SU-DHL-6 (cell line): ENCODE data around the gene ZNF567.

Experiments
- H2AFZ ChIP-seq: fragments of 200-600 bp; sonication (generic); 2 replicates; pipeline ENCODE4 v1.6.1; 2014; ENCODE audit warnings: low read depth, mild to moderate bottlenecking, moderate library complexity, mixed read lengths, antibody characterized with exemption, low read length; ENCODE audit not compliant: severe bottlenecking
- H3F3A ChIP-seq: fragments of 200-600 bp; shearing (Covaris generic); 2 replicates; pipeline ENCODE4 v1.6.0; 2016; ENCODE audit warnings: antibody characterized with exemption, mild to moderate bottlenecking; ENCODE audit not compliant: insufficient read depth
- H3K27ac ChIP-seq: fragments of 200-600 bp; sonication (generic); 2 replicates; pipeline ENCODE4 v1.5.1; 2016; ENCODE audit warnings: low read depth, mild to moderate bottlenecking, low read length, moderate library complexity, mixed read lengths
- H3K27me3 ChIP-seq: fragments of 200-600 bp; sonication (generic), shearing (Covaris generic); 2 replicates; pipeline ENCODE4 v1.6.0; 2014; ENCODE audit warnings: mild to moderate bottlenecking, low read length
- H3K36me3 ChIP-seq: fragments of 200-600 bp; sonication (generic); 2 replicates; pipeline ENCODE4 v1.6.1; 2014; ENCODE audit warnings: mild to moderate bottlenecking, low read length, mixed read lengths
- H3K4me2 ChIP-seq: fragments of 300-600, 200-600 bp; shearing (Covaris generic), sonication (generic); 2 replicates; pipeline ENCODE4 v1.6.0; 2014; ENCODE audit warnings: low read length, low read depth, mild to moderate bottlenecking; ENCODE audit not compliant: poor library complexity, severe bottlenecking
- H3K4me3 ChIP-seq: fragments of 200-600 bp; sonication (generic); 2 replicates; pipeline ENCODE4 v1.5.1; 2014; ENCODE audit warnings: antibody characterized with exemption, low read length, mild to moderate bottlenecking, mixed read lengths; ENCODE audit not compliant: insufficient read depth, poor library complexity, severe bottlenecking
- H3K79me2 ChIP-seq: fragments of 200-600 bp; sonication (generic); 2 replicates; pipeline ENCODE4 v1.6.1; 2014; ENCODE audit warnings: mild to moderate bottlenecking, low read length, moderate library complexity; ENCODE audit not compliant: insufficient read depth
- H3K9ac ChIP-seq: fragments of 200-600 bp; sonication (generic); 2 replicates; pipeline ENCODE4 v1.7.0; 2014; ENCODE audit warnings: mild to moderate bottlenecking, low read length
- H3K9me2 ChIP-seq: fragments of 200-600 bp; sonication (generic); replicated peaks from 2 replicates; pipeline ENCODE4 v1.6.1; 2014; ENCODE audit warnings: low read length; ENCODE audit not compliant: insufficient read depth
- H3K9me3 ChIP-seq: fragments of 200-600 bp; sonication (generic); 2 replicates; pipeline ENCODE4 v1.6.1; 2014; ENCODE audit warnings: low read length, mixed read lengths; ENCODE audit not compliant: insufficient read depth
- H4K20me1 ChIP-seq: fragments of 200-600 bp; sonication (generic); 2 replicates; pipeline ENCODE4 v1.6.1; 2014; ENCODE audit warnings: low read depth, mild to moderate bottlenecking, antibody characterized with exemption, low read length, moderate library complexity, mixed read lengths
- CTCF ChIP-seq: fragments of 200-600 bp; sonication (generic); IDR thresholded peaks from one replicate; pipeline ENCODE4 v1.5.1; 2017; ENCODE audit warnings: antibody characterized with exemption, mild to moderate bottlenecking, low read length, moderate library complexity; ENCODE audit not compliant: insufficient read depth, poor library complexity, severe bottlenecking
- EZH2phosphoT487 ChIP-seq: fragments of 200-600 bp; sonication (generic), shearing (Covaris generic); conservative IDR thresholded peaks from 2 replicates; pipeline ENCODE4 v1.6.1; 2018; ENCODE audit warnings: mild to moderate bottlenecking, antibody characterized with exemption, low read length, moderate library complexity, mixed read lengths

The ZNF567 gene

GRCh38 chr19:36685835-36686234, 1.6 kb upstream of the ZNF567 start:
- no peaks in the 10 kb centered on the region for H3K27me3 ChIP-seq
- H2AFZ ChIP-seq, result no peak overlapping the region
- H4K20me1 ChIP-seq, result no peaks in the 10 kb centered on the region
- peak overlapping the region; percentile 76 for H3K4me2 ChIP-seq
- no peaks in the 10 kb centered on the region for H3K9me3 ChIP-seq
- H3K79me2 ChIP-seq, result peaks cover 33% of the 10 kb centered on the region
- peaks cover 29% of the 10 kb centered on the region for H3K36me3 ChIP-seq
- no peak for TF ChIP-seq CTCF
- TF ChIP-seq EZH2phosphoT487, result no peak
- no peaks in the 10 kb centered on the region for H3K9me2 ChIP-seq
- H3K9ac ChIP-seq, result no peak overlapping the region
- H3F3A ChIP-seq, result no peaks in the 10 kb centered on the region
- H3K27ac ChIP-seq, result no peak overlapping the region
- H3K4me3 ChIP-seq, result peak overlapping the region; percentile 76

GRCh38 chr19:36686365-36687213, 823 bp upstream of the ZNF567 start:
- Histone ChIP-seq H3K36me3 (peaks cover 36% of the 10 kb centered on the region), H3K79me2 (peaks cover 34% of the 10 kb centered on the region)

GRCh38 chr19:36688058-36688457, 646 bp downstream of the ZNF567 start:
- no peaks in the 10 kb centered on the region for H3F3A ChIP-seq
- peak overlapping the region; percentile 93 for H3K4me2 ChIP-seq
- H3K79me2 ChIP-seq, result peaks cover 34% of the 10 kb centered on the region
- no peaks in the 10 kb centered on the region for H4K20me1 ChIP-seq
- H3K9me2 ChIP-seq, result no peaks in the 10 kb centered on the region
- TF ChIP-seq CTCF, result no peak
- TF ChIP-seq EZH2phosphoT487, result no peak
- H3K9me3 ChIP-seq, result peaks cover 8% of the 10 kb centered on the region; the same call in 1 of the 2 replicates
- H3K4me3 ChIP-seq, result peak overlapping the region; percentile 76
- no peak overlapping the region for H2AFZ ChIP-seq
- no peak overlapping the region for H3K27ac ChIP-seq
- H3K36me3 ChIP-seq, result peaks cover 48% of the 10 kb centered on the region
- H3K9ac ChIP-seq, result peak overlapping the region; percentile 80
- no peaks in the 10 kb centered on the region for H3K27me3 ChIP-seq

More at GRCh38 chr19:36686365-36687213, 823 bp upstream of the ZNF567 start:
- no peaks in the 10 kb centered on the region for H3K27me3 ChIP-seq
- no peaks in the 10 kb centered on the region for H4K20me1 ChIP-seq
- H3K9me3 ChIP-seq, result peaks cover 1% of the 10 kb centered on the region; the same call in 1 of the 2 replicates
- peak overlapping the region; percentile 76 for H3K4me3 ChIP-seq
- H3K27ac ChIP-seq, result no peak overlapping the region
- H3K9ac ChIP-seq, result peak overlapping the region; percentile 80
- TF ChIP-seq CTCF, result no peak
- no peak for TF ChIP-seq EZH2phosphoT487
- H3K9me2 ChIP-seq, result no peaks in the 10 kb centered on the region
- peak overlapping the region; percentile 76 for H3K4me2 ChIP-seq
- H2AFZ ChIP-seq, result peak overlapping the region; percentile 75
- no peaks in the 10 kb centered on the region for H3F3A ChIP-seq
